ENCODE data around the gene STKLD1.

The STKLD1 gene

DNA sequence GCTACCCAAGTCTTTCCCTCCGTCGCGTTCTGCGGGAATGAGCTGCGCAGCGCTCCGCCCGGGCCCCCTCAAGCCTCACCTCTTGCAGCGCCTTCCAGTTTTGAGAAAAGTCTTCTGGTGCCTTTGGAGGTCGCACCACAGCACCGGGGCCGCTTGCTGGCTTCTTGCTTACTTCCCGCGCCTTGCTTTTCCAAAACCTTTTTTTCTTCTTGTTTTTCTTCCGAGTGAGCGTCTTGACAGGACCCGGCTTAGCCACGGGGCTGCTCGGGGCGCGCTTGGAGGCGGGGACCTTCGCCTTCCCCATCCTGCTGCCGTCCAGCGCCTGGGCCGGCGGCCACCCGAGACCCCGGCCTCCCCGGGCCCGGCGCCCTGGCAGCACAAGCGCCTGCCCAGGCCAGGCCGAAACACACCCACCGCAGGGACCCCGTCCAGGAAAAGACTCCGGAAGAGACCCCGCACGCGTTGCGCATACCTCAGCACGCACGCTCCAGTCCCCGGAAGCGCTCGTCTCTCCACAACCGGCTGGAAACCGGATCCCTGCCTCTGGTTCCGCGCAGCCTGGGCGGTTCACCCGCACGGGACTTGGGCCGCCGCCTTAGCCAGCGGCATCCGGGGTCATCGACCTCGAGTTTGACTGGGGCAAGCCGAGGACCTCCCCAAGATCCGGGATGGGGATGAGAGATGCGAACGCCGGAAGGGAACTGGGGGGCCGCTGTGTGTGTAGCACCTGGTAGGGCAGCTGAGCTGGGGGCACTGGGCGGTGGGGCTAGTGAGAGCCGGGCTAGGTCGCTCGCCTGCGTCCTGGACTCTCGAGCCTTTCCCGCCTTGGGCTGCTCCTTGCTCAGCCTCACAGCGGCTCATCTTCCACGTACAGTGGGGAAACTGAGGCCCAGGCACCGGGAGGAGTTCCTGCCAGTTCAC lies 41.6 kb downstream of the STKLD1 start, which contains the start of gene REXO4:
REXO4 (minus strand) TSS at position 470 of the 921 bp plus-strand sequence; CDS start at position 304, 166 bp downstream.
- DNase-seq (ENCODE audit: low spot score): peak; percentile 93

GRCh38 chr9:133419005-133419404 lies 42.8 kb downstream of the STKLD1 start:
- DNase-seq (ENCODE audit: low spot score): no peak

DNA sequence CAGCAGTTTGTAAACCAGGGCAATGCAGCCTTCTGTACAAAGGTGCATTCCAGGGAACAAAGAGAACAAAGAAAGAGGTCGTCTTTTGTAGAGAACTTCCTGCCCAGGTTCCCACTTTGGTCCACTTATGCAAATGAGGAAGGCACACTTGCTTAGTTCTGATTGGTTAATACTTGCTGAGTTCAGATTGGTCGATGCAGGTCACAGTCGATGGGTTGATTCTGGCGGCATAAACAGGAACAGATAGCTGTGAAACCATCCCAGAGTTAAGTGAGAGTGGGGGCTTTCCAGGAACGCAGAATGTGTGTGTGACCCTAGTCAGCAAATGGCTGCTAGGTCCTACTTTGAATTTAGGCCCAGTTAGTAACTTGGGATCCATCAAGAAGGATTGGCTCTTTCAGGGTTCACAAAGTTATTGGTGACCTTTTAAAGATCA lies 44.2 kb downstream of the STKLD1 start:
- no peak for DNase-seq (ENCODE audit: low spot score)

DNA sequence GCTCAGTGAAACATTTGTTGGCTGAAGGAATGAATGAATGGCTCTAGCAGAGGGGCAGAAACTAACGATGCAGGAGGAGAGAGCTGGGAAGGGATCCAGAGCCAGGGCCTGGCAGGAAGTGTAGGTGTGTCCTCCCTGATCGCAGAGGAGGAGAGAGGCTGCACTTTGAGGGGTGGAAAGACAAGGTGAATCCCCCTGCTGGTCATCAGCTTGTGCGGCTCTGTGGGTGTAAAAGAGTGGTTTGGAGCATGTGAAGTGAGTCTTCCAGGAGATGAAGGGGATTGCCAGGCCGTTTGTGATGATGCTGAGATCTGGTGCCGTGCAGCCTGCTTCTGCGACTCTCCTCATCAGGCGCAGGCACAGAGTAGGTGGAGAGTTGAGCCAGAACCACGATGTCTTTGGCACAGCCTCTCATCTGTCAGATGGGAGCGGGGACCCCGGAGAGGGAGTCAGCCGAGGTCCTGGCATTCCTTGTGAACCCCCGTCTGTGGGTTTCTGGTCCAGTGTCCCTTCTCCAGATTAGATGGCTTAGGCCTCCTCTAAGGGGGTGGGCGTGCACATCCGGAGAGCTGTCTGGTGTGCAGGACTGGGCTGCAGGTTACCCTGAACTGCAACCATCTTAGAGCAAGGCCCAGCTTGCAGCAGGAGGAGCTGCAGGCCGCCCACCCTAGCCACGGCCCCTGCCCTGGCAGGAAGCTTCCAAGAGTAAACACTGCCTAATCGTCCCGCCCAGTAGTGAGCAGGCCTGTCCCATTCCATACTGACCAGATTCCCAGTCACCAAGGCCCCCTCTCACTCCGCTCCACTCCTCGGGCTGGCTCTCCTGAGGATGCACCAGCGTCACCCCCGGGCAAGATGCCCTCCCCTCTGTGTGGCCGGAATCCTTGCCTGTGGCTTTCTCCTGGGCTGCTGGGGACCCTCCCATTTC lies 45.7 kb downstream of the STKLD1 start, which contains the start of gene ADAMTS13:
ADAMTS13 (plus strand) TSS at position 753 of the 928 bp plus-strand sequence; CDS start at position 830, 77 bp downstream.
- no peak for DNase-seq (ENCODE audit: low spot score)

DNA sequence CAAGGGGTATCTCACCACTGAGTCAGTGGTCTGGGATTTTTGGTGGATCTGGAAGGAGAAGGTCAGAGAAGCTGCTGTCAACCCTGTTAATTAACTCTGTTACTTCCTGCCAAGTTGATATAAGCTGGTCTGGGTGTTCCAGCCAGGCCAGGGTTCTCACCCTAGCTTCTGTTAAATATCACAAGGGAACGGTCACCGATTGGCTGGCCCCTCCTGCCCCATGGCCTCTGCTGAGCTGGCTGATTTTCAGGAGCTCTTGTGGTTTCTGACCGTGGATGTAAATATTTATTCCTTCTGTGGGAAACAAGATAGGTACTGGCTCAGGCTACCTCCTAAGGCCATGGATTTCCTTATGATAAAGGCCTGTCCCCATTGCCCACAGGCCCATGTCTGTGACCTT lies 47.0 kb downstream of the STKLD1 start:
- DNase-seq (ENCODE audit: low spot score): no peak

GRCh38 chr9:133424187-133424586 lies 48.0 kb downstream of the STKLD1 start:
- no peak for DNase-seq (ENCODE audit: low spot score)

GRCh38 chr9:133425049-133425632 lies 49.0 kb downstream of the STKLD1 start:
- no peak for DNase-seq (ENCODE audit: low spot score)

- DNase-seq (ENCODE audit: low spot score): no peak
Observed at GRCh38 chr9:133426011-133426410, 49.8 kb downstream of the STKLD1 start.

GRCh38 chr9:133427658-133428348 lies 51.6 kb downstream of the STKLD1 start:
- DNase-seq (ENCODE audit: low spot score): no peak

- DNase-seq (ENCODE audit: low spot score): peak; percentile 85
Observed at GRCh38 chr9:133428617-133429101, 52.5 kb downstream of the STKLD1 start.

DNA sequence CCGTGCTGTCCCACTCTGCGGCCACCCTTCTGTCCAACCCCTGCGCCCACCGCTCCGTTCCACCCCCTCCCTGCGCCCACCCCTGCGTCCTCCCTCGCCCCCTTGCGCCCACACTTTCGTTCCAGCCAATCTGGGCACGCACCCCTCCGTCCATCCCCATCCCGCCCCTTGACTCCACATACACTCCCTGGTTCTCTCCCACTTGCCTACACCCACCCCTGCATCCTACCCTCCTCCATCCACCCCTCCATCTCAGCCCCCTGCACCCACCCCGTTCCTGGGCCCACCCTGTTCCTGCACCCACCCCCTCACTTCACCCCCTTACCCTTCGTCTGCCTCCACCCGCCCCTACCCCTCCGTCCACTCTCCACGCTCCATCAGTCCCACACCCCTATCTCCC lies 53.0 kb downstream of the STKLD1 start:
- no peak for DNase-seq (ENCODE audit: low spot score)

GRCh38 chr9:133429641-133430161 lies 53.5 kb downstream of the STKLD1 start:
- DNase-seq (ENCODE audit: low spot score): peak; percentile 99

DNA sequence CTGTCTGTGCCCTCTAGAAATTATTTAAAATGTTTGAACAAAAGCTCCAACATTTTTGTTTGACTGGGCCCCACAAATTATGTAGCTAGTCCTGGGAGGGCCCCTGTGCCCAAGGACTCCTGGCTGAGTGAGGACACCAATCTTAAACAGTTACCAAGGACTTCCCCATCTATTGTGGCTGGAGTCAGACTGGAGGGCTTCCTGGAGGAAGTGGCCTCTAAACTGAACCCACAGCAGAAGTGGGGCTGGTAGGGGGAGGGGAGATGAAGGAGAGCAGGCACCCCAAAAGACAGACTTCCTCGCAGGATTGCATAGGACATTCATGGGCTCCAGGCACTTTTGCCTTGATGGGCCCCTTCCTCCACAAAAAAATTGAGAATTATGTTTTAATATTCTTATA lies 54.1 kb downstream of the STKLD1 start:
- DNase-seq (ENCODE audit: low spot score): no peak

DNA sequence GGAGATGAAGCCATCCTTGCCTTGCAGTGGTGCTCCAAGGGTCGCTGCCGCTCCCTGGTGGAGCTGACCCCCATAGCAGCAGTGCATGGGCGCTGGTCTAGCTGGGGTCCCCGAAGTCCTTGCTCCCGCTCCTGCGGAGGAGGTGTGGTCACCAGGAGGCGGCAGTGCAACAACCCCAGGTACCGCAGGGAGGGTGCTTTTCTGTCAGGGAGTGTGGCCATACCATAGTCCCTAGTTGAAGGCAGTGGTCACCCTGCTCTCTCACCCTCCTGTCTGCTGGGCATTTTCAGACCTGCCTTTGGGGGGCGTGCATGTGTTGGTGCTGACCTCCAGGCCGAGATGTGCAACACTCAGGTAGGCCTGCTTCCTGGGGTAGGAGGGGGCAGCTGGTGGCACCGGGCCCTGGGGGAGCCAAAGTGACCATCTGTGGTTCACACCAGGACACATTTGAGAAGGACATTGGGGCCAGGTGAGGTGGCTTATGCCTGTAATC lies 57.2 kb downstream of the STKLD1 start:
- DNase-seq (ENCODE audit: low spot score): no peak

GRCh38 chr9:133436681-133437080 lies 60.5 kb downstream of the STKLD1 start:
- no peak for DNase-seq (ENCODE audit: low spot score)

DNA sequence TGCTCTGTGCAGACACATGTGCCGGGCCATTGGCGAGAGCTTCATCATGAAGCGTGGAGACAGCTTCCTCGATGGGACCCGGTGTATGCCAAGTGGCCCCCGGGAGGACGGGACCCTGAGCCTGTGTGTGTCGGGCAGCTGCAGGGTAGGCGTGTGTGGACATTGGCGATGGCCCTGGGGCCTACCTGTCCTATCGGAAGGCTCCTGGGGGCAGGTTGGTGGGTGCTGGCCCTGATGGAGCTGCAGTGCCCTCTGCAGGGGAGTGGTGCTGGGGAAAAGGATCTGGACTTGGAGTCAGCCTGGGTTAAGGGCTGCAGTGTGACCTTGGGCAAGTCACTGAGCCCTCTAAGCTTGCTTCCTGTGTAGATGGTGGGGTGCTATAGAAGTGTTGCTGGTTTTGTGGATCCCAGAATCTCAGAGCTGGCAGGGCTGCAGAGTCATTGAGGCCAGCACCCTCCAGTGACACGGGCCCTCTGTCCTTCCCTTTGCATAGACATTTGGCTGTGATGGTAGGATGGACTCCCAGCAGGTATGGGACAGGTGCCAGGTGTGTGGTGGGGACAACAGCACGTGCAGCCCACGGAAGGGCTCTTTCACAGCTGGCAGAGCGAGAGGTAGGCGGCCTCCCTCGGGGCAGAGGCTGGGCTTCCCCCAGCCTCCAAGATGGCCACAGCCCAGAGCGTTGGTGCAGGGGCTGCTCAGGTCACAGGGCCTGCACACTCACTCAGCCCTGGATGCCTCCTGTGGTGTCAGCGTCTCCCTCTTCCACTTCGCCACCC lies 61.8 kb downstream of the STKLD1 start:
- DNase-seq (ENCODE audit: low spot score): peak; percentile 79

DNA sequence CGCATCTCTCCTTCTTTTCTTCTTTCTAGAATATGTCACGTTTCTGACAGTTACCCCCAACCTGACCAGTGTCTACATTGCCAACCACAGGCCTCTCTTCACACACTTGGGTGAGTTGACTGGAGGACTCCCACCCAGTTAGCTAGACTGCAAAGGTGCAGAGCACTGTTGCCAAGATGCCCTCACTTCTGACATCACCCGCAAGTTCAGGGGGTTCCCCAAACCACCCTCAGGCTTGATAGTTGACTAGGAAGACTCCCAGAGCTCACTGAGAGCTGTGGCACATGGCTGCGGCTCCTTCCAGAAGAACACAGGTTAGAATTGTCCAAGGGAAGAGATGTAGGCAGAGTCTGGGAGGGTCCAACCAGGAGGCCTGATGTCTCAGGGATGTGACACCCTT lies 63.2 kb downstream of the STKLD1 start:
- DNase-seq (ENCODE audit: low spot score): no peak

- DNase-seq (ENCODE audit: low spot score): no peak
Observed at GRCh38 chr9:133440874-133441273, 64.7 kb downstream of the STKLD1 start.

- DNase-seq (ENCODE audit: low spot score): no peak
Observed at GRCh38 chr9:133441571-133441970, 65.4 kb downstream of the STKLD1 start.

DNA sequence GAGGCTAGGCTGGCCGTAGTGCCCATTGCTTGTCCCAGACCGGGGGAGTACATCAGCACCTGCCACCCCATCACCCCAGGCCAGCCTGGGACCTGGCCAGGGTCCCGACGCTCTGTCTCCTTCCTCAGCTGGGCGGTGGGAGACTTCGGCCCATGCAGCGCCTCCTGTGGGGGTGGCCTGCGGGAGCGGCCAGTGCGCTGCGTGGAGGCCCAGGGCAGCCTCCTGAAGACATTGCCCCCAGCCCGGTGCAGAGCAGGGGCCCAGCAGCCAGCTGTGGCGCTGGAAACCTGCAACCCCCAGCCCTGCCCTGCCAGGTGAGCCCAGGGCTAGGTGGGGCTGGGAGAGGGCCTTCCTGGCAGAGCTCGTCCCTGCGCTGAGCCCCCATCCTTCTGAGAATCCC lies 67.1 kb downstream of the STKLD1 start:
- DNase-seq (ENCODE audit: low spot score): no peak

Measured in HuH-7 (cell line).